Loucy (cell line): ENCODE results near the gene ALPL.

Experiments
- CTCF ChIP-seq: fragments of 200-600 bp; sonication (generic); conservative IDR thresholded peaks from 2 replicates; pipeline ENCODE4 v1.5.1; 2014; ENCODE audit warnings: mild to moderate bottlenecking, antibody characterized with exemption, low read length
- EZH2phosphoT487 ChIP-seq: fragments of 200-600 bp; IDR thresholded peaks from 2 replicates; pipeline ENCODE4 v1.6.1; 2018; ENCODE audit warnings: antibody characterized with exemption, mild to moderate bottlenecking, moderate library complexity, borderline replicate concordance

GRCh38 chr1:21539933-21540332, 30.7 kb downstream of the ALPL start:
- no peak; the same call in 1 of the 2 replicates for TF ChIP-seq CTCF
- TF ChIP-seq EZH2phosphoT487, result no peak
